ENCODE measurements around the gene KRT80.

- TF ChIP-seq CTCF (IDR thresholded peaks at IDR 0.05 in 2 of 3, conservative IDR thresholded peaks at IDR 0.05 in 1 of 3; ENCODE audit: borderline replicate concordance in 1 of 3, insufficient read depth in 1 of 3, low read depth in 2 of 3, low read length in 2 of 3) = no peak
- TF ChIP-seq EZH2 (IDR thresholded peaks at IDR 0.05) = no peak
- TF ChIP-seq POLR2A (IDR thresholded peaks at IDR 0.05; ENCODE audit: borderline replicate concordance, extremely low read depth, insufficient read depth, insufficient read length) = no peak
- no peak for TF ChIP-seq REST (IDR thresholded peaks at IDR 0.05; ENCODE audit: low read depth)
- TF ChIP-seq SP1 (IDR thresholded peaks at IDR 0.05; ENCODE audit: low read depth) = no peak
- no peak for TF ChIP-seq POLR2AphosphoS5 (IDR thresholded peaks at IDR 0.05; ENCODE audit: low read depth, low read length)
- TF ChIP-seq ZNF274 (IDR thresholded peaks at IDR 0.05; ENCODE audit: low read depth, low read length) = no peak
- TF ChIP-seq MAX (IDR thresholded peaks at IDR 0.05) = no peak
- no peak for TF ChIP-seq CBX3 (IDR thresholded peaks at IDR 0.05; ENCODE audit: low read depth)
- TF ChIP-seq EZH2phosphoT487 (IDR thresholded peaks at IDR 0.05; ENCODE audit: borderline replicate concordance) = no peak
- no peak for TF ChIP-seq RAD21 (IDR thresholded peaks at IDR 0.05; ENCODE audit: low read depth)
Measured at GRCh38 chr12:52209321-52209720, 17.5 kb upstream of the KRT80 start.
